Measurements from ENCODE around the gene LARGE1. TPM values are rescaled to one million over a fixed set of nuclear protein-coding genes. Genes with fewer than 3 reads are reported as not detected.

The LARGE1 gene
- total and polyA plus RNA-seq, 9 of the 15 experiments (the other 6 are each of a cell fraction or from before 2014, with no cell fraction given) = 0.01 to 0.66 (median 0.14) TPM; not detected in 2

GRCh38 chr22:33932997-33933396, 12.7 kb upstream of the LARGE1 start:
- Histone ChIP-seq H3K4me3 (no peak overlapping the region), H3K9ac (ENCODE audit: insufficient read depth in 1 of 2, low read depth in 2 of 2, low read length in 2 of 2) (no peak overlapping the region), H3K9me3 (replicated peaks; ENCODE audit: control insufficient read depth, insufficient read depth, low read depth, low read length) (no peaks in the 10 kb centered on the region), H3K27ac (ENCODE audit: extremely low read depth, low read depth, low read length) (no peak overlapping the region), H3K9me1 (ENCODE audit: control insufficient read depth, insufficient read depth, low read length) (no peaks in the 10 kb centered on the region), H3K4me2 (ENCODE audit: insufficient read depth, low read length) (no peak overlapping the region), H3K4me1 (replicated peaks in 1 of 2; ENCODE audit: control insufficient read depth in 2 of 2, insufficient read depth in 2 of 2, low read length in 2 of 2) (no peaks in the 10 kb centered on the region), H4K20me1 (replicated peaks; ENCODE audit: control insufficient read depth, insufficient read depth, low read length) (no peaks in the 10 kb centered on the region), H3K79me2 (ENCODE audit: control insufficient read depth, insufficient read depth, low read length) (no peaks in the 10 kb centered on the region), H3K36me3 (ENCODE audit: control insufficient read depth, insufficient read depth, low read length) (no peaks in the 10 kb centered on the region), H2AFZ (ENCODE audit: low read depth, low read length) (no peak overlapping the region), H3K27me3 (ENCODE audit: control insufficient read depth in 2 of 2, insufficient read depth in 2 of 2, low read length in 2 of 2) (no peaks in the 10 kb centered on the region)
- in situ Hi-C loops (cut with MboI) (no loop called here), intact Hi-C loops (cut with micrococcal nuclease) (no loop called here)
- no CpG with 5 or more reads among the region's 2 CpGs for whole genome bisulfite sequencing (ENCODE audit: insufficient coverage, low coverage, missing lambda C conversion rate)
- ATAC-seq = no peak
- TF ChIP-seq TBP (optimal IDR thresholded peaks at IDR 0.05; ENCODE audit: low read depth, low read length) = no peak
- no peak for TF ChIP-seq FOXA3 (CRISPR knock-in tag; conservative IDR thresholded peaks at IDR 0.05 in 1 of 2, IDR thresholded peaks at IDR 0.05 in 1 of 2)
- TF ChIP-seq BRD9 (IDR thresholded peaks at IDR 0.05; ENCODE audit: low read depth, partially characterized antibody) = no peak
- no peak for TF ChIP-seq TEAD4 (IDR thresholded peaks at IDR 0.05; ENCODE audit: low read length)
- TF ChIP-seq TEAD4 (CRISPR knock-in tag; IDR thresholded peaks at IDR 0.05; ENCODE audit: borderline replicate concordance) = no peak
- FAIRE-seq = no peak
- no TSS peak for BruUV-seq (replicated peaks)
- no peak for DNase-seq (ENCODE audit: extremely low read depth in 1 of 4, low spot score in 3 of 4)
- ChIA-PET POLR2A (no interaction called here), CTCF (ENCODE audit: low intra/inter-chr PET ratio) (no interaction called here)

GRCh38 chr22:33931406-33931805, 11.1 kb upstream of the LARGE1 start:
- Histone ChIP-seq H3K79me2 (ENCODE audit: control insufficient read depth, insufficient read depth, low read length) (no peaks in the 10 kb centered on the region), H4K20me1 (replicated peaks; ENCODE audit: control insufficient read depth, insufficient read depth, low read length) (no peaks in the 10 kb centered on the region), H3K4me2 (ENCODE audit: insufficient read depth, low read length) (no peak overlapping the region), H3K27ac (ENCODE audit: extremely low read depth, low read depth, low read length) (no peak overlapping the region), H2AFZ (ENCODE audit: low read depth, low read length) (no peak overlapping the region), H3K4me3 (no peak overlapping the region), H3K9me3 (replicated peaks; ENCODE audit: control insufficient read depth, insufficient read depth, low read depth, low read length) (no peaks in the 10 kb centered on the region), H3K4me1 (replicated peaks in 1 of 2; ENCODE audit: control insufficient read depth in 2 of 2, insufficient read depth in 2 of 2, low read length in 2 of 2) (no peaks in the 10 kb centered on the region), H3K9ac (ENCODE audit: insufficient read depth in 1 of 2, low read depth in 2 of 2, low read length in 2 of 2) (no peak overlapping the region), H3K36me3 (ENCODE audit: control insufficient read depth, insufficient read depth, low read length) (no peaks in the 10 kb centered on the region), H3K9me1 (ENCODE audit: control insufficient read depth, insufficient read depth, low read length) (no peaks in the 10 kb centered on the region), H3K27me3 (ENCODE audit: control insufficient read depth in 2 of 2, insufficient read depth in 2 of 2, low read length in 2 of 2) (no peaks in the 10 kb centered on the region)
- no TSS peak for BruUV-seq (replicated peaks)
- intact Hi-C loops (cut with micrococcal nuclease) (no loop called here), in situ Hi-C loops (cut with MboI) (no loop called here)
- FAIRE-seq = no peak
- CTCF ChIA-PET (ENCODE audit: low intra/inter-chr PET ratio) = no interaction called here
- WGBS (ENCODE audit: insufficient coverage, low coverage, missing lambda C conversion rate) = 0% methylated on average over 1 of the region's 1 CpG
- POLR2A ChIA-PET = no interaction called here
- no peak for ATAC-seq
- no peak for DNase-seq (ENCODE audit: extremely low read depth in 1 of 4, low spot score in 3 of 4)
- no peak for TF ChIP-seq MTA2 (IDR thresholded peaks at IDR 0.05; ENCODE audit: low read depth)
- TF ChIP-seq SMARCA4 (IDR thresholded peaks at IDR 0.05) = no peak
- TF ChIP-seq ZFPM2 (CRISPR knock-in tag; IDR thresholded peaks at IDR 0.05) = no peak
- no peak for TF ChIP-seq CREB1 (IDR thresholded peaks at IDR 0.05)
- TF ChIP-seq CREB1 (CRISPR knock-in tag; IDR thresholded peaks at IDR 0.05) = no peak
- TF ChIP-seq RBM22 (IDR thresholded peaks at IDR 0.05; ENCODE audit: low read depth, low read length, poor library complexity, severe bottlenecking) = no peak
- no peak for TF ChIP-seq ARID3A (IDR thresholded peaks at IDR 0.05; ENCODE audit: borderline replicate concordance, low read depth, low read length)
- TF ChIP-seq NCOA6 (IDR thresholded peaks at IDR 0.05) = no peak
- no peak for TF ChIP-seq ERF (CRISPR knock-in tag; IDR thresholded peaks at IDR 0.05)

Data from K562 (cell line).